ENCODE measurements around the gene MAMSTR. TPM values are rescaled to one million over a fixed set of nuclear protein-coding genes. Genes with fewer than 3 reads are reported as not detected.

The MAMSTR gene
- total RNA-seq, 1 donor from 2014 or later: 1.3 TPM

DNA sequence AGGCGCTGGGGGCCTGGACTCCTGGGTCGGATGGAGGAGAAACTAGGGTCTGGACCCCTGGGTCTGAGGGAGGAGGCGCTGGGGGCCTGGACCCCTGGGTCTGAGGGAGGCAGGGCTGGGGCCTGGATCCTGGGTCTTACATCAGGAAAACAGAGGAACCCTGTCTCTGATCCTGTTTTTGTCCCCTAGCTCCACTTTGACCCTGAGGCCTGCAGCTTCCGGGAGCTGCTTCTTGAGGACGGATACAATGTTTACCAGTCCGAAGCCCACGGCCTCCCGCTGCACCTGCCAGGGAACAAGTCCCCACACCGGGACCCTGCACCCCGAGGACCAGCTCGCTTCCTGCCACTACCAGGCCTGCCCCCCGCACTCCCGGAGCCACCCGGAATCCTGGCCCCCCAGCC lies 38.2 kb upstream of the MAMSTR start:
- no peak for TF ChIP-seq CTCF (IDR thresholded peaks at IDR 0.05)
- Mint-ChIP-seq H3K27me3 (ENCODE audit: unreplicated experiment) (peaks cover 33% of the 10 kb centered on the region), H3K4me1 (ENCODE audit: unreplicated experiment) (peaks cover 4% of the 10 kb centered on the region), H3K36me3 (ENCODE audit: unreplicated experiment) (no peaks in the 10 kb centered on the region), H3K4me3 (ENCODE audit: unreplicated experiment) (no peak overlapping the region), H3K27ac (ENCODE audit: unreplicated experiment) (no peak overlapping the region), H3K9me3 (ENCODE audit: unreplicated experiment) (no peaks in the 10 kb centered on the region)
- DNase-seq (ENCODE audit: extremely low spot score, unreplicated experiment): no peak

- H3K27ac Mint-ChIP-seq (ENCODE audit: unreplicated experiment): no peak overlapping the region
- no peak for TF ChIP-seq CTCF (IDR thresholded peaks at IDR 0.05)
- H3K4me1 Mint-ChIP-seq (ENCODE audit: unreplicated experiment): peaks cover 5% of the 10 kb centered on the region
- H3K27me3 Mint-ChIP-seq (ENCODE audit: unreplicated experiment): peaks cover 27% of the 10 kb centered on the region
- no peak overlapping the region for H3K4me3 Mint-ChIP-seq (ENCODE audit: unreplicated experiment)
- no peaks in the 10 kb centered on the region for H3K9me3 Mint-ChIP-seq (ENCODE audit: unreplicated experiment)
- no peak for DNase-seq (ENCODE audit: extremely low spot score, unreplicated experiment)
- no peaks in the 10 kb centered on the region for H3K36me3 Mint-ChIP-seq (ENCODE audit: unreplicated experiment)
These were observed 37.7 kb upstream of the MAMSTR start for GRCh38 chr19:48757089-48757675.

DNA sequence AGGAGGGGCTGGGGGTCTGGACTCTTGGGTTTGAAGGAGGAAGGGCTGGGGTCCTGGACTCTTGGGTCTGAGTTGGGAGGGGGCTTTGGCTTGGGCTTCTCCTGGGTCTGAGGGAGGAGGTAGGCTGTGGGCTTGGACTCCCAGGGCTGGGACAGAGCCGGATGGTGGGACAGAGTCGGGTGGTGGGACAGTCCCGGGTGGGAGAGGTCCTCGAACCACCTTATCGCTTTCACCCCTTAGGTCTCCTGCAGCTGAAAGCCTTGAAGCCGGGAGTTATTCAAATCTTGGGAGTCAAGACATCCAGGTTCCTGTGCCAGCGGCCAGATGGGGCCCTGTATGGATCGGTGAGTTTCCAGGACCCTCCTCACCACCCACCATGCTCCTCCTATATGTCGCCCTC lies 37.2 kb upstream of the MAMSTR start:
- Mint-ChIP-seq H3K27me3 (ENCODE audit: unreplicated experiment) (peaks cover 24% of the 10 kb centered on the region), H3K36me3 (ENCODE audit: unreplicated experiment) (no peaks in the 10 kb centered on the region), H3K9me3 (ENCODE audit: unreplicated experiment) (no peaks in the 10 kb centered on the region), H3K27ac (ENCODE audit: unreplicated experiment) (no peak overlapping the region), H3K4me1 (ENCODE audit: unreplicated experiment) (peaks cover 7% of the 10 kb centered on the region), H3K4me3 (ENCODE audit: unreplicated experiment) (no peak overlapping the region)
- DNase-seq (ENCODE audit: extremely low spot score, unreplicated experiment): no peak
- TF ChIP-seq CTCF (IDR thresholded peaks at IDR 0.05): no peak

DNA sequence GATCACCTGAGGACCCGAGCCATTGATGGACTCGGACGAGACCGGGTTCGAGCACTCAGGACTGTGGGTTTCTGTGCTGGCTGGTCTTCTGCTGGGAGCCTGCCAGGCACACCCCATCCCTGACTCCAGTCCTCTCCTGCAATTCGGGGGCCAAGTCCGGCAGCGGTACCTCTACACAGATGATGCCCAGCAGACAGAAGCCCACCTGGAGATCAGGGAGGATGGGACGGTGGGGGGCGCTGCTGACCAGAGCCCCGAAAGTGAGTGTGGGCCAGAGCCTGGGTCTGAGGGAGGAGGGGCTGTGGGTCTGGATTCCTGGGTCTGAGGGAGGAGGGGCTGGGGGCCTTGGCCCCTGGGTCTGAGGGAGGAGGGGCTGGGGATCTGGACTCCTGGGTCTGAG lies 36.7 kb upstream of the MAMSTR start:
- no peaks in the 10 kb centered on the region for H3K9me3 Mint-ChIP-seq (ENCODE audit: unreplicated experiment)
- no peak for TF ChIP-seq CTCF (IDR thresholded peaks at IDR 0.05)
- H3K27ac Mint-ChIP-seq (ENCODE audit: unreplicated experiment): no peak overlapping the region
- H3K4me1 Mint-ChIP-seq (ENCODE audit: unreplicated experiment): peaks cover 8% of the 10 kb centered on the region
- no peak for DNase-seq (ENCODE audit: extremely low spot score, unreplicated experiment)
- H3K36me3 Mint-ChIP-seq (ENCODE audit: unreplicated experiment): no peaks in the 10 kb centered on the region
- no peak overlapping the region for H3K4me3 Mint-ChIP-seq (ENCODE audit: unreplicated experiment)
- peaks cover 22% of the 10 kb centered on the region for H3K27me3 Mint-ChIP-seq (ENCODE audit: unreplicated experiment)

DNA sequence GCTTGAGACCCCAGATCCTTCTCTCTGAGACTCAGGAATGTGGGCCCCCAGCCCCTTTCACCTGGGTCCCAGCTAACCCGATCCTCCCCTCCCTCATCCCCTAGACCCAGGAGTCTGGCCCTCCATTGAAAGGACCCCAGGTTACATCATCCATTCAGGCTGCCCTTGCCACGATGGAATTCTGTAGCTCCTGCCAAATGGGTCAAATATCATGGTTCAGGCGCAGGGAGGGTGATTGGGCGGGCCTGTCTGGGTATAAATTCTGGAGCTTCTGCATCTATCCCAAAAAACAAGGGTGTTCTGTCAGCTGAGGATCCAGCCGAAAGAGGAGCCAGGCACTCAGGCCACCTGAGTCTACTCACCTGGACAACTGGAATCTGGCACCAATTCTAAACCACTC lies 36.3 kb upstream of the MAMSTR start:
- Mint-ChIP-seq H3K4me3 (ENCODE audit: unreplicated experiment) (no peak overlapping the region), H3K9me3 (ENCODE audit: unreplicated experiment) (no peaks in the 10 kb centered on the region), H3K27me3 (ENCODE audit: unreplicated experiment) (peaks cover 20% of the 10 kb centered on the region), H3K36me3 (ENCODE audit: unreplicated experiment) (no peaks in the 10 kb centered on the region), H3K27ac (ENCODE audit: unreplicated experiment) (no peak overlapping the region), H3K4me1 (ENCODE audit: unreplicated experiment) (peaks cover 9% of the 10 kb centered on the region)
- DNase-seq (ENCODE audit: extremely low spot score, unreplicated experiment): no peak
- no peak for TF ChIP-seq CTCF (IDR thresholded peaks at IDR 0.05)

Measured in osteocyte (in vitro differentiated cells).